PC-9 (cell line): ENCODE measurements around the gene PIGR. TPM values are rescaled to one million over a fixed set of nuclear protein-coding genes. Genes with fewer than 3 reads are reported as not detected.
A peak's percentile ranks its signal among the peaks of the same experiment; 100 is the strongest.

Source experiments
- BruUV-seq: library from RNA; stranded (reverse); fragments of 400-500 nt; replicated peaks from 2 replicates; lab custom pipeline; 2021; lab: Mats Ljungman, UMichigan
- CTCF ChIA-PET: fragments of 300-600 bp; sonication (Branson Sonifier 250); formaldehyde crosslinking; loops from one replicate; lab custom pipeline; 2022; ENCODE audit warnings: antibody characterized with exemption; lab: Charles Lee
- POLR2A ChIA-PET: fragments of 300-600 bp; sonication (Branson Sonifier 250); formaldehyde crosslinking; loops from one replicate; lab custom pipeline; 2022; ENCODE audit warnings: antibody characterized with exemption; ENCODE audit not compliant: unreplicated experiment; lab: Charles Lee
- DNase-seq, 2 experiments: peaks; one replicate each; pipeline versions ENCODE4 v3.0.0 to v3.0.0-alpha.2; 2015 to 2022; ENCODE audit warnings: mixed read lengths in 1 of 2
- H2AFZ ChIP-seq: fragments of 200-600 bp; sonication (generic); 2 replicates; pipeline ENCODE4 v1.8.1; 2017; ENCODE audit warnings: antibody characterized with exemption
- H3F3A ChIP-seq: fragments of 200-600 bp; sonication (generic); 2 replicates; pipeline ENCODE4 v1.8.1; 2017; ENCODE audit warnings: antibody characterized with exemption, mild to moderate bottlenecking, low read depth; ENCODE audit not compliant: insufficient read depth
- H3K27ac ChIP-seq: fragments of 200-600 bp; sonication (generic); 2 replicates; pipeline ENCODE4 v1.6.1; 2016; ENCODE audit warnings: mixed run types
- H3K27me3 ChIP-seq: fragments of 200-600 bp; sonication (generic); 2 replicates; pipeline ENCODE4 v1.6.1; 2016; ENCODE audit warnings: low read depth, mixed run types; ENCODE audit not compliant: insufficient read depth
- H3K36me3 ChIP-seq: fragments of 200-600 bp; sonication (generic); 2 replicates; pipeline ENCODE4 v1.6.1; 2016; ENCODE audit warnings: low read depth, mixed run types
- H3K4me1 ChIP-seq: fragments of 200-600 bp; sonication (generic); replicated peaks from 2 replicates; pipeline ENCODE4 v1.6.1; 2016; ENCODE audit warnings: mixed run types; ENCODE audit not compliant: insufficient read depth
- H3K4me2 ChIP-seq: fragments of 200-600 bp; sonication (generic); 2 replicates; pipeline ENCODE4 v1.6.1; 2017; ENCODE audit warnings: mixed run types
- H3K4me3 ChIP-seq: fragments of 200-600 bp; sonication (generic); 2 replicates; pipeline ENCODE4 v1.6.1; 2016; ENCODE audit warnings: mixed run types
- H3K79me2 ChIP-seq: fragments of 200-600 bp; sonication (generic); 2 replicates; pipeline ENCODE4 v1.6.1; 2017; ENCODE audit warnings: low read depth, mixed run types
- H3K9me2 ChIP-seq: fragments of 200-600 bp; sonication (generic); 2 replicates; pipeline ENCODE4 v1.8.1; 2017; ENCODE audit warnings: mild to moderate bottlenecking; ENCODE audit not compliant: insufficient read depth
- H3K9me3 ChIP-seq: fragments of 200-600 bp; sonication (generic); 2 replicates; pipeline ENCODE4 v1.8.1; 2016; ENCODE audit warnings: low read depth; ENCODE audit not compliant: insufficient read depth
- H4K20me1 ChIP-seq: fragments of 200-600 bp; sonication (generic); 2 replicates; pipeline ENCODE4 v1.8.1; 2017; ENCODE audit not compliant: insufficient read depth
- EZH2 ChIP-seq: fragments of 200-600 bp; sonication (generic); IDR thresholded peaks from 2 replicates; pipeline ENCODE4 v1.8.0; 2017; ENCODE audit warnings: antibody characterized with exemption, low read depth
- intact Hi-C: fragments of 100-400 bp; cut with micrococcal nuclease; formaldehyde crosslinking; loops from one replicate; pipeline ENCODE4 v1.10.0; 2022; ENCODE audit not compliant: unreplicated experiment
- total RNA-seq: library from RNA; stranded (reverse); gene quantifications from 2 replicates; pipeline ENCODE4 v1.2.3, GENCODE V29; 2021
- TF ChIP-seq, protein P1 (sequence below): fragments of 200-600 bp; sonication (generic); conservative IDR thresholded peaks from 2 replicates; pipeline ENCODE4 v1.6.1; 2017; ENCODE audit warnings: mixed run types, antibody characterized with exemption, mild to moderate bottlenecking, moderate library complexity

PIGR gene
- total RNA-seq, 1 experiment from 2014 or later: not detected

- BruUV-seq: no TSS peak
These were observed 46.1 kb downstream of the PIGR start for GRCh38 chr1:206900149-206900548.

DNA sequence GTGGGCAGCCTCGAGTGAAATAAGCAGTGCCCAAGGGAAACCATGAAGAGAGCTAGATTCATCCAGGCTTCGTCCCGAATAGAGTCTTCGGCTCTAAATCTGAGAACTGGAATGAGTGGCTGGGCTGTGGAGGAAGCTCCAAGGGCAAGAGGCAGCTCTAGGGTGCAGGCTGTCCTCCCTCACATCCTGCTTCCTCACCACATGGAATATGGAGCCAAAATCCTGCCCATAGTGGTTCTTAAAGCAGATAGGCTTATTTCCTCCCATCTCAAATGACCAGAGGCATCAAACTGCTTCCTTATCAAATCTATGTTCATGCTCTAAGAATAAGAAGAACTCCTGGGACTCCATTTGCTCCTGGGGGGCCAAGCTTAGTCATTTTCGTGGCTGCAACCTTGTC lies 46.5 kb downstream of the PIGR start:
- BruUV-seq: no TSS peak
- Histone ChIP-seq H3K9me2 (no peaks in the 10 kb centered on the region), H3K4me2 (no peak overlapping the region), H3K27me3 (no peaks in the 10 kb centered on the region), H3K27ac (no peak overlapping the region), H3K79me2 (no peaks in the 10 kb centered on the region), H4K20me1 (no peaks in the 10 kb centered on the region), H2AFZ (no peak overlapping the region), H3K36me3 (no peaks in the 10 kb centered on the region), H3F3A (peaks cover 21% of the 10 kb centered on the region; the same call in 1 of the 2 replicates), H3K9me3 (no peaks in the 10 kb centered on the region), H3K4me1 (peaks cover 34% of the 10 kb centered on the region), H3K4me3 (no peak overlapping the region)
- no peak for DNase-seq
- TF ChIP-seq, protein P1, sequence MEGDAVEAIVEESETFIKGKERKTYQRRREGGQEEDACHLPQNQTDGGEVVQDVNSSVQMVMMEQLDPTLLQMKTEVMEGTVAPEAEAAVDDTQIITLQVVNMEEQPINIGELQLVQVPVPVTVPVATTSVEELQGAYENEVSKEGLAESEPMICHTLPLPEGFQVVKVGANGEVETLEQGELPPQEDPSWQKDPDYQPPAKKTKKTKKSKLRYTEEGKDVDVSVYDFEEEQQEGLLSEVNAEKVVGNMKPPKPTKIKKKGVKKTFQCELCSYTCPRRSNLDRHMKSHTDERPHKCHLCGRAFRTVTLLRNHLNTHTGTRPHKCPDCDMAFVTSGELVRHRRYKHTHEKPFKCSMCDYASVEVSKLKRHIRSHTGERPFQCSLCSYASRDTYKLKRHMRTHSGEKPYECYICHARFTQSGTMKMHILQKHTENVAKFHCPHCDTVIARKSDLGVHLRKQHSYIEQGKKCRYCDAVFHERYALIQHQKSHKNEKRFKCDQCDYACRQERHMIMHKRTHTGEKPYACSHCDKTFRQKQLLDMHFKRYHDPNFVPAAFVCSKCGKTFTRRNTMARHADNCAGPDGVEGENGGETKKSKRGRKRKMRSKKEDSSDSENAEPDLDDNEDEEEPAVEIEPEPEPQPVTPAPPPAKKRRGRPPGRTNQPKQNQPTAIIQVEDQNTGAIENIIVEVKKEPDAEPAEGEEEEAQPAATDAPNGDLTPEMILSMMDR: no peak
- TF ChIP-seq EZH2: no peak
- intact Hi-C loops: no loop called here
- CTCF ChIA-PET: no interaction called here
- POLR2A ChIA-PET: no interaction called here

More at GRCh38 chr1:206900149-206900548, 46.1 kb downstream of the PIGR start:
- no peaks in the 10 kb centered on the region for H4K20me1 ChIP-seq
- H2AFZ ChIP-seq: no peak overlapping the region
- TF ChIP-seq EZH2: no peak
- TF ChIP-seq, protein P1: no peak
- H3K27me3 ChIP-seq: no peaks in the 10 kb centered on the region
- no peak overlapping the region for H3K4me3 ChIP-seq
- H3K9me3 ChIP-seq: no peaks in the 10 kb centered on the region
- H3K27ac ChIP-seq: no peak overlapping the region
- POLR2A ChIA-PET: no interaction called here
- no peaks in the 10 kb centered on the region for H3K9me2 ChIP-seq
- H3K36me3 ChIP-seq: no peaks in the 10 kb centered on the region
- DNase-seq: no peak
- peaks cover 17% of the 10 kb centered on the region; the same call in 1 of the 2 replicates for H3F3A ChIP-seq
- CTCF ChIA-PET: no interaction called here
- H3K4me1 ChIP-seq: peaks cover 34% of the 10 kb centered on the region
- H3K79me2 ChIP-seq: no peaks in the 10 kb centered on the region
- H3K4me2 ChIP-seq: no peak overlapping the region
- intact Hi-C loops: no loop called here

- TF ChIP-seq, protein P1: no peak
- no peak for TF ChIP-seq EZH2
- BruUV-seq: no TSS peak
- H3K9me3 ChIP-seq: no peaks in the 10 kb centered on the region
- H4K20me1 ChIP-seq: no peaks in the 10 kb centered on the region
- no peaks in the 10 kb centered on the region for H3K27me3 ChIP-seq
- no peaks in the 10 kb centered on the region for H3K36me3 ChIP-seq
- peaks cover 15% of the 10 kb centered on the region; the same call in 1 of the 2 replicates for H3F3A ChIP-seq
- DNase-seq: no peak
- peaks cover 37% of the 10 kb centered on the region for H3K4me1 ChIP-seq
- H3K27ac ChIP-seq: no peak overlapping the region; the same call in 1 of the 2 replicates
- H2AFZ ChIP-seq: no peak overlapping the region
- peak overlapping the region; percentile 63 for H3K4me2 ChIP-seq
- no peaks in the 10 kb centered on the region for H3K9me2 ChIP-seq
- ChIA-PET CTCF (interaction anchor here (0.6 kb wide), 1 partner anchor 10 kb away, joined by 5 read pairs; no protein-coding TSS in a partner anchor), POLR2A (no interaction called here)
- intact Hi-C loops: no loop called here
- no peaks in the 10 kb centered on the region for H3K79me2 ChIP-seq
- no peak overlapping the region for H3K4me3 ChIP-seq
These were observed 47.3 kb downstream of the PIGR start for GRCh38 chr1:206898915-206899431.
